CD4-positive, alpha-beta T cell (primary cell): ENCODE data around the gene ZNF536. TPM values are rescaled to one million over a fixed set of nuclear protein-coding genes. Genes with fewer than 3 reads are reported as not detected.

ENCODE experiments used
- ATAC-seq: fragments of 200-7000 bp; cut with Tn5 transposase; one replicate; pipeline ENCODE4 v1.10.0; 2022; ENCODE audit warnings: mild to moderate bottlenecking; ENCODE audit not compliant: poor library complexity
- CTCF ChIA-PET: fragments of 350-600 bp; sonication (Branson Sonifier 250); formaldehyde crosslinking; loops from one replicate; lab custom pipeline; 2021; ENCODE audit warnings: antibody characterized with exemption, inconsistent platforms; lab: Charles Lee
- POLR2A ChIA-PET: fragments of 350-600 bp; sonication (Branson Sonifier 250); formaldehyde crosslinking; loops from one replicate; lab custom pipeline; 2021; ENCODE audit warnings: antibody characterized with exemption, inconsistent platforms; lab: Charles Lee
- DNase-seq, 14 experiments: peaks; one replicate each; pipeline ENCODE4 v3.0.0-alpha.2; 2013 to 2020; ENCODE audit warnings: mixed read lengths in 2 of 14
- H3K27ac ChIP-seq, 2 donors: one replicate each; pipeline versions ENCODE4 v1.5.1 to v1.7.0; 2013; ENCODE audit warnings: low read length in 2 of 2, low read depth in 1 of 2, mild to moderate bottlenecking in 1 of 2
- H3K27me3 ChIP-seq, 2 experiments: 1 replicate in 1 of 2; 2 replicates in 1 of 2; pipeline versions ENCODE4 v1.6.1 to v1.7.0; 2013; ENCODE audit warnings: low read length in 2 of 2, control low read depth in 1 of 2, mild to moderate bottlenecking in 1 of 2, moderate library complexity in 1 of 2; ENCODE audit not compliant: insufficient read depth in 2 of 2, control insufficient read depth in 1 of 2
- H3K36me3 ChIP-seq: one replicate; pipeline ENCODE4 v1.6.1; 2013; ENCODE audit warnings: low read length, control low read depth; ENCODE audit not compliant: insufficient read depth
- H3K4me1 ChIP-seq: one replicate; pipeline ENCODE4 v1.6.1; 2013; ENCODE audit warnings: low read length, control low read depth; ENCODE audit not compliant: insufficient read depth
- H3K4me3 ChIP-seq: one replicate; pipeline ENCODE4 v1.5.1; 2013; ENCODE audit warnings: mild to moderate bottlenecking, low read length, moderate library complexity
- H3K9me3 ChIP-seq, 2 experiments: 1 replicate in 1 of 2; 2 replicates in 1 of 2; pipeline versions ENCODE4 v1.6.1 to v1.7.0; 2013; ENCODE audit warnings: low read length in 2 of 2, mild to moderate bottlenecking in 2 of 2, control low read depth in 1 of 2, moderate library complexity in 1 of 2; ENCODE audit not compliant: control insufficient read depth in 1 of 2, insufficient read depth in 1 of 2
- H3K27ac Mint-ChIP-seq: one replicate; pipeline ENCODE4 v1.8.0; 2020; ENCODE audit warnings: mixed read lengths
- H3K27me3 Mint-ChIP-seq: one replicate; pipeline ENCODE4 v1.8.0; 2021; ENCODE audit warnings: mixed read lengths
- H3K36me3 Mint-ChIP-seq: one replicate; pipeline ENCODE4 v1.8.0; 2021; ENCODE audit warnings: low read depth, mixed read lengths
- H3K4me1 Mint-ChIP-seq: one replicate; pipeline ENCODE4 v1.8.0; 2021; ENCODE audit warnings: low read depth, mixed read lengths
- H3K4me3 Mint-ChIP-seq: one replicate; pipeline ENCODE4 v1.8.0; 2020; ENCODE audit warnings: mild to moderate bottlenecking, mixed read lengths
- H3K9me3 Mint-ChIP-seq: one replicate; pipeline ENCODE4 v1.8.0; 2020; ENCODE audit warnings: mixed read lengths
- intact Hi-C, 2 experiments: fragments of 100-400 bp; cut with DNase I in 1 of 2; cut with micrococcal nuclease in 1 of 2; formaldehyde crosslinking; loops; one replicate each; pipeline versions ENCODE4 v1.15.1 to v1.9.0; 2023 to 2025; cut with DNase I, micrococcal nuclease
- total RNA-seq, 174 experiments: library from RNA in 2 of 174; stranded (reverse) in 2 of 174; gene quantifications; one replicate each; pipeline ENCODE4 v1.2.3 and lab custom pipeline; 2021 to 2026
- TF ChIP-seq, protein P1 (sequence below): fragments of 200-600 bp; IDR thresholded peaks from one replicate; pipeline ENCODE4 v1.8.0; 2022; ENCODE audit warnings: antibody characterized with exemption, mild to moderate bottlenecking

Gene ZNF536
- total RNA-seq, 2 experiments from 2014 or later = not detected

DNA sequence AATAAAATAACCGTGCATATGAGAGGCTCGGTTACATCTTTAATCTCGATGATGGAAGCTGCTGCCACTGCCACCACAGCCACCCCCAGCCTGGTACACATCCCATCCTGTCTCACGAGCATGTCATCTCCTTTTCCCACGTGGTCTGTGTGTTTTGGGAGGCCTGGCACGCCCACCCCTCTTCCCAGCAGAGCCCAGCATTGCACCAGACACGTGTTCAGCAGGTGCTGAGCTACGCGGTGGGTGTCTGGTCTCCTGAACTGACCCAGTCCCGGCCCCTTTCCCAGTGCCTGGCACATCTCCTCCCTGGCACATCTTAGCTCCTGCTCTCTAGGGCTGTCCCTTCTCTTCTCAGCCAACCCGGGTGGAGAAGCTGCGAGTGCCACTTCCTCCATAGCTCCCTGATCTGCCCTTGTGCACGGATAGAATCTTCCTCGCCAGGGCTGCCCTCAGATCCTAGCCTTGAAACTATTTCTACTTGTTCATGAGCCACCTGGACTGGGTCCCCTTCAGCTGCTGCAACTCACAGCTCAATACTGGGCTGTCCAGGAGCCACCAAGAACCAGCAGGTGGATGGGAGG lies 36.8 kb upstream of the ZNF536 start:
- Histone ChIP-seq H3K27ac (no peak overlapping the region), H3K4me3 (no peak overlapping the region), H3K36me3 (no peaks in the 10 kb centered on the region), H3K4me1 (no peaks in the 10 kb centered on the region), H3K9me3 (peaks cover 0 to 31% of the 10 kb centered on the region in 2 experiments), H3K27me3 (peaks cover 0 to 5% of the 10 kb centered on the region in 2 experiments)
- H3K27ac Mint-ChIP-seq = no peak overlapping the region
- CTCF ChIA-PET = no interaction called here
- no peaks in the 10 kb centered on the region for H3K9me3 Mint-ChIP-seq
- POLR2A ChIA-PET = no interaction called here
- DNase-seq (no peak), ATAC-seq (no peak)
- intact Hi-C loops = no loop called here
- H3K4me3 Mint-ChIP-seq = no peak overlapping the region
- no peaks in the 10 kb centered on the region for H3K4me1 Mint-ChIP-seq
- H3K27me3 Mint-ChIP-seq = peaks cover 5% of the 10 kb centered on the region
- H3K36me3 Mint-ChIP-seq = no peaks in the 10 kb centered on the region
- TF ChIP-seq, protein P1, sequence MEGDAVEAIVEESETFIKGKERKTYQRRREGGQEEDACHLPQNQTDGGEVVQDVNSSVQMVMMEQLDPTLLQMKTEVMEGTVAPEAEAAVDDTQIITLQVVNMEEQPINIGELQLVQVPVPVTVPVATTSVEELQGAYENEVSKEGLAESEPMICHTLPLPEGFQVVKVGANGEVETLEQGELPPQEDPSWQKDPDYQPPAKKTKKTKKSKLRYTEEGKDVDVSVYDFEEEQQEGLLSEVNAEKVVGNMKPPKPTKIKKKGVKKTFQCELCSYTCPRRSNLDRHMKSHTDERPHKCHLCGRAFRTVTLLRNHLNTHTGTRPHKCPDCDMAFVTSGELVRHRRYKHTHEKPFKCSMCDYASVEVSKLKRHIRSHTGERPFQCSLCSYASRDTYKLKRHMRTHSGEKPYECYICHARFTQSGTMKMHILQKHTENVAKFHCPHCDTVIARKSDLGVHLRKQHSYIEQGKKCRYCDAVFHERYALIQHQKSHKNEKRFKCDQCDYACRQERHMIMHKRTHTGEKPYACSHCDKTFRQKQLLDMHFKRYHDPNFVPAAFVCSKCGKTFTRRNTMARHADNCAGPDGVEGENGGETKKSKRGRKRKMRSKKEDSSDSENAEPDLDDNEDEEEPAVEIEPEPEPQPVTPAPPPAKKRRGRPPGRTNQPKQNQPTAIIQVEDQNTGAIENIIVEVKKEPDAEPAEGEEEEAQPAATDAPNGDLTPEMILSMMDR = no peak

DNA sequence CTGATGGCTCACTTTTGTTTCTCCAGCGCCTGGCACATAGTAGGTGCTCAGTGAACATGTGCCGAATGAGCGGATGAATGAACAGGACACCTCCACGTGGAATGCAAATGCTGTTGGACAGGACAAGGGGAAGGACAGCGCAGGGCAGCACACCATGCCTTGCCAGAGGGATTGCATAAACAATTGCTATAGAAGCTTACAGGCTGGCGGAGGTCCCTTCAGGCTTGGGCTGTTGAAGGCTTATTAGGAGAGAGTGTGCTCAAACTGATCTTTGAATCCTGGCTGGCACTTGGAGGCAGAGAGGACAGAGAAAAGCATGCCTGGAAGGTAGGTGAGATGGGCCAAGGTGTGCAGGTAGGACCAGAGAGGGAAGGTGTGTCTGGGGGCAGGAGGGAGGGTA lies 35.9 kb upstream of the ZNF536 start:
- ChIA-PET CTCF (no interaction called here), POLR2A (no interaction called here)
- Mint-ChIP-seq H3K27ac (no peak overlapping the region), H3K36me3 (no peaks in the 10 kb centered on the region), H3K9me3 (no peaks in the 10 kb centered on the region), H3K4me3 (no peak overlapping the region), H3K27me3 (peaks cover 5% of the 10 kb centered on the region), H3K4me1 (no peaks in the 10 kb centered on the region)
- no peaks in the 10 kb centered on the region for H3K36me3 ChIP-seq
- intact Hi-C loops = no loop called here
- no peak overlapping the region for H3K27ac ChIP-seq
- peaks cover 0 to 5% of the 10 kb centered on the region in 2 experiments for H3K27me3 ChIP-seq
- H3K4me1 ChIP-seq = no peaks in the 10 kb centered on the region
- DNase-seq (no peak), ATAC-seq (no peak)
- H3K9me3 ChIP-seq = peaks cover 0 to 31% of the 10 kb centered on the region in 2 experiments
- H3K4me3 ChIP-seq = no peak overlapping the region
- TF ChIP-seq, protein P1 = no peak

DNA sequence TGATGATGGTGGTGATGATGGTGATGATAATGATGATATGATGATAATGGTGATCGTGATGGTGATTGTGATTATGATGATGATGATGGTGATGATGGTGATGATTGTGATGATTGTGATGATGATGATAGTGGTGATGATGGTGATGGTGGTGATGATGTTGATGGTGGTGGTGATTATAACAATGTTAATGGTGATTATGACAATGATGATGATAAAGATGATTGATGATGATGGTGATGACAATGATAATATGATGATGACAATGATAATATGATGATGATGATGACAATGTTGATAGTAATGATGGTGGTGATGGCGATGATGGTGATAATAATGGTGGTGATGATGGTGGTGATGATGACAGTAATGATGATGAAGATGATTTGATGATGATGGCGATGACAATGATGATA lies 34.1 kb upstream of the ZNF536 start:
- H3K36me3 Mint-ChIP-seq = no peaks in the 10 kb centered on the region
- H3K27me3 Mint-ChIP-seq = no peaks in the 10 kb centered on the region
- CTCF ChIA-PET = no interaction called here
- no peak overlapping the region for H3K27ac ChIP-seq
- TF ChIP-seq, protein P1 = no peak
- no peak for DNase-seq
- no peak overlapping the region for H3K4me3 ChIP-seq
- intact Hi-C loops = no loop called here
- POLR2A ChIA-PET = no interaction called here
- H3K27me3 ChIP-seq = peaks cover 0 to 5% of the 10 kb centered on the region in 2 experiments
- no peaks in the 10 kb centered on the region for H3K4me1 ChIP-seq
- no peak overlapping the region for H3K27ac Mint-ChIP-seq
- H3K4me1 Mint-ChIP-seq = no peaks in the 10 kb centered on the region
- no peak overlapping the region for H3K4me3 Mint-ChIP-seq
- ATAC-seq = no peak
- H3K9me3 Mint-ChIP-seq = no peaks in the 10 kb centered on the region
- H3K9me3 ChIP-seq = peaks cover 0 to 31% of the 10 kb centered on the region in 2 experiments
- H3K36me3 ChIP-seq = no peaks in the 10 kb centered on the region
